H9 (cell line): ENCODE data around the gene COL19A1. TPM values are rescaled to one million over a fixed set of nuclear protein-coding genes. Genes with fewer than 3 reads are reported as not detected.

Source experiments
- DNase-seq: peaks from one replicate; pipeline ENCODE4 v3.0.0-alpha.2; 2017
- H2AFZ ChIP-seq: one replicate; pipeline ENCODE4 v1.6.1; 2013; ENCODE audit warnings: mild to moderate bottlenecking, low read length, control low read depth, moderate library complexity
- H2AK5ac ChIP-seq: 2 replicates; pipeline ENCODE4 v1.6.1; 2013; ENCODE audit warnings: low read length, control low read depth, mixed read lengths; ENCODE audit not compliant: insufficient read length
- H2BK120ac ChIP-seq: one replicate; pipeline ENCODE4 v1.6.1; 2013; ENCODE audit warnings: low read depth, mild to moderate bottlenecking, low read length, control low read depth, inconsistent platforms; ENCODE audit not compliant: poor library complexity, severe bottlenecking
- H2BK12ac ChIP-seq: 2 replicates; pipeline ENCODE4 v1.6.1; 2013; ENCODE audit warnings: low read length, control low read depth, mixed read lengths, low read depth; ENCODE audit not compliant: insufficient read length
- H2BK15ac ChIP-seq: 2 replicates; pipeline ENCODE4 v1.6.1; 2013; ENCODE audit warnings: low read depth, low read length, control low read depth
- H2BK20ac ChIP-seq: one replicate; pipeline ENCODE4 v1.6.1; 2013; ENCODE audit warnings: low read depth, mild to moderate bottlenecking, low read length, control low read depth, inconsistent platforms; ENCODE audit not compliant: poor library complexity, severe bottlenecking
- H2BK5ac ChIP-seq: 2 replicates; pipeline ENCODE4 v1.6.1; 2013; ENCODE audit warnings: low read length, control low read depth, mixed read lengths; ENCODE audit not compliant: insufficient read length
- H3K14ac ChIP-seq: 2 replicates; pipeline ENCODE4 v1.6.1; 2013; ENCODE audit warnings: low read length, control low read depth; ENCODE audit not compliant: insufficient read depth
- H3K18ac ChIP-seq: 2 replicates; pipeline ENCODE4 v1.6.1; 2013; ENCODE audit warnings: low read depth, mild to moderate bottlenecking, mixed read lengths, low read length, control low read depth; ENCODE audit not compliant: insufficient read length
- H3K23ac ChIP-seq: 2 replicates; pipeline ENCODE4 v1.6.1; 2013; ENCODE audit warnings: low read length, control low read depth, mixed read lengths, low read depth; ENCODE audit not compliant: insufficient read length
- H3K23me2 ChIP-seq: 2 replicates; pipeline ENCODE4 v1.6.1; 2013; ENCODE audit warnings: low read depth, mild to moderate bottlenecking, mixed read lengths, low read length, control low read depth; ENCODE audit not compliant: insufficient read length, poor library complexity, severe bottlenecking
- H3K27ac ChIP-seq: 2 replicates; pipeline ENCODE4 v1.5.1; 2013; ENCODE audit warnings: low read length, control low read depth, mixed read lengths, low read depth; ENCODE audit not compliant: insufficient read length
- H3K27me3 ChIP-seq: 2 replicates; pipeline ENCODE4 v1.6.1; 2013; ENCODE audit warnings: low read length, control low read depth, inconsistent platforms; ENCODE audit not compliant: insufficient read depth
- H3K4ac ChIP-seq: 2 replicates; pipeline ENCODE4 v1.6.1; 2013; ENCODE audit warnings: low read depth, mild to moderate bottlenecking, control low read depth, inconsistent platforms, low read length, moderate library complexity
- H3K4me1 ChIP-seq: 2 replicates; pipeline ENCODE4 v1.6.1; 2013; ENCODE audit warnings: low read length, control low read depth, inconsistent platforms; ENCODE audit not compliant: insufficient read depth
- H3K4me2 ChIP-seq: 2 replicates; pipeline ENCODE4 v1.6.1; 2013; ENCODE audit warnings: low read length, control low read depth, mixed read lengths; ENCODE audit not compliant: insufficient read length, insufficient read depth
- H3K56ac ChIP-seq: 2 replicates; pipeline ENCODE4 v1.6.1; 2013; ENCODE audit warnings: low read depth, mild to moderate bottlenecking, mixed read lengths, low read length, control low read depth; ENCODE audit not compliant: insufficient read length
- H3K79me1 ChIP-seq: 2 replicates; pipeline ENCODE4 v1.6.1; 2013; ENCODE audit warnings: low read depth, mild to moderate bottlenecking, moderate library complexity, low read length, control low read depth, inconsistent platforms; ENCODE audit not compliant: insufficient read depth, poor library complexity, severe bottlenecking
- H3K79me2 ChIP-seq: 2 replicates; pipeline ENCODE4 v1.6.1; 2013; ENCODE audit warnings: low read length, control low read depth, inconsistent platforms; ENCODE audit not compliant: insufficient read depth
- H3K9ac ChIP-seq: 2 replicates; pipeline ENCODE4 v1.6.1; 2013; ENCODE audit warnings: low read length, control low read depth, mixed read lengths; ENCODE audit not compliant: insufficient read length; ENCODE audit errors: extremely low read depth
- H3K9me3 ChIP-seq: one replicate; pipeline ENCODE4 v1.6.1; 2013; ENCODE audit warnings: low read depth, low read length, inconsistent platforms; ENCODE audit not compliant: control insufficient read depth
- H3T11ph ChIP-seq: one replicate; pipeline ENCODE4 v1.6.1; 2013; ENCODE audit warnings: mild to moderate bottlenecking, low read length, control low read depth, inconsistent platforms
- H4K20me1 ChIP-seq: one replicate; pipeline ENCODE4 v1.6.1; 2013; ENCODE audit not compliant: control insufficient read depth, insufficient read length, insufficient read depth
- H4K5ac ChIP-seq: 2 replicates; pipeline ENCODE4 v1.6.1; 2013; ENCODE audit warnings: low read depth, mild to moderate bottlenecking, mixed read lengths, low read length, control low read depth; ENCODE audit not compliant: insufficient read length
- H4K8ac ChIP-seq: replicated peaks from 2 replicates; pipeline ENCODE4 v1.6.1; 2013; ENCODE audit warnings: low read length, control low read depth, mixed read lengths, low read depth; ENCODE audit not compliant: insufficient read length
- H4K91ac ChIP-seq: 2 replicates; pipeline ENCODE4 v1.6.1; 2013; ENCODE audit warnings: low read depth, mild to moderate bottlenecking, moderate library complexity, mixed read lengths, low read length, control low read depth; ENCODE audit not compliant: insufficient read length
- H3K27ac Mint-ChIP-seq, 3 experiments: 2 replicates in 2 of 3; 3 replicates in 1 of 3; pipeline ENCODE4 v1.8.0; 2020 to 2021; ENCODE audit warnings: mixed read lengths in 3 of 3, mild to moderate bottlenecking in 1 of 3, moderate library complexity in 1 of 3
- H3K27me3 Mint-ChIP-seq: 2 replicates; pipeline ENCODE4 v1.8.0; 2021; ENCODE audit warnings: low read depth, mild to moderate bottlenecking, moderate library complexity, mixed read lengths
- H3K36me3 Mint-ChIP-seq, 3 experiments: 2 replicates in 2 of 3; 3 replicates in 1 of 3; pipeline ENCODE4 v1.8.0; 2020 to 2021; ENCODE audit warnings: low read depth in 3 of 3, mixed read lengths in 3 of 3; ENCODE audit not compliant: insufficient read depth in 1 of 3
- H3K4me1 Mint-ChIP-seq, 2 experiments: 2 replicates each; pipeline ENCODE4 v1.8.0; 2020; ENCODE audit warnings: mixed read lengths in 2 of 2
- H3K4me3 Mint-ChIP-seq, 2 experiments: 2 replicates in 1 of 2; 3 replicates in 1 of 2; pipeline ENCODE4 v1.8.0; 2020 to 2021; ENCODE audit warnings: mild to moderate bottlenecking in 2 of 2, mixed read lengths in 2 of 2, moderate library complexity in 1 of 2
- H3K9me3 Mint-ChIP-seq, 2 experiments: 2 replicates in 1 of 2; 3 replicates in 1 of 2; pipeline ENCODE4 v1.8.0; 2020; ENCODE audit warnings: mild to moderate bottlenecking in 2 of 2, mixed read lengths in 2 of 2, moderate library complexity in 1 of 2
- CTCF ChIP-seq: fragments of 200-600 bp; sonication (generic); conservative IDR thresholded peaks from 3 replicates; pipeline ENCODE4 v1.8.0; 2021; ENCODE audit warnings: antibody characterized with exemption, mild to moderate bottlenecking
- WGBS: extraction: QIAGEN DNeasy Blood & Tissue Kit; methylation state at CpG from one replicate; pipeline ENCODE4 v1.1.7; 2013; ENCODE audit warnings: missing lambda C conversion rate, low lambda C conversion rate, mixed read lengths; ENCODE audit not compliant: insufficient read length; ENCODE audit errors: extremely low coverage; 5-methylcytosine and 5-hydroxymethylcytosine counted together
- total RNA-seq: library from RNA; stranded (reverse); gene quantifications from 2 replicates; pipeline ENCODE4 v1.2.1, GENCODE V29; 2021

The COL19A1 gene
- total RNA-seq, 1 experiment from 2014 or later: not detected

DNA sequence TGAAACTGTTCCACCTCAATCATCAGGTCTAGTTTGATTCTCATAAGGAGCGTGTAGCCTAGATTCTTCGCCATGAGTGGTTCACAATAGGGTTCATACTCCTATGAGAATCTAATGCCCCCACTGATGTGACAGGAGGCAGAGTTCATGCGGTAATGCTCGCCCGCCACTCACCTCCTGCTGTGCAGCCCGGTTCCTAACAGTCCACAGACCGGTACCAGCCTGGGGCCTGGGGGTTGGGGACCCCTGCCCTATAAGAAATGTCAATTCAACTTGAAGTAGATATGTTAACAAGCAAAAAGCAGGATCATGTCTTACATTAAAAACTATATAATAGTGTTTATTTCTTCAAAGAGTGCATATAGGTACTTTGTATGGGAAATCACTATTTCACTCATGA is 216.5 kb downstream of the COL19A1 start:
- no peak overlapping the region for H3K56ac ChIP-seq
- H3K9me3 Mint-ChIP-seq: no peaks in the 10 kb centered on the region
- no peaks in the 10 kb centered on the region for H3K9me3 ChIP-seq
- H4K8ac ChIP-seq: no peak overlapping the region
- H3K36me3 Mint-ChIP-seq: no peaks in the 10 kb centered on the region
- H3K4me3 Mint-ChIP-seq: no peak overlapping the region
- H3K27me3 Mint-ChIP-seq: no peaks in the 10 kb centered on the region
- H4K91ac ChIP-seq: no peak overlapping the region
- no CpG with 5 or more reads among the region's 7 CpGs for WGBS
- no peak for DNase-seq
- no peak overlapping the region for H3T11ph ChIP-seq
- no peak overlapping the region for H4K5ac ChIP-seq
- no peaks in the 10 kb centered on the region for H3K27me3 ChIP-seq
- H3K27ac Mint-ChIP-seq: no peak overlapping the region
- no peaks in the 10 kb centered on the region for H3K4me1 ChIP-seq
- no peaks in the 10 kb centered on the region for H3K23me2 ChIP-seq
- no peak overlapping the region for H3K27ac ChIP-seq
- no peak overlapping the region for H3K4me2 ChIP-seq
- no peaks in the 10 kb centered on the region for H4K20me1 ChIP-seq
- H2BK15ac ChIP-seq: no peak overlapping the region
- H3K18ac ChIP-seq: no peak overlapping the region
- no peak overlapping the region for H3K23ac ChIP-seq
- H3K9ac ChIP-seq: no peak overlapping the region
- no peaks in the 10 kb centered on the region for H3K79me2 ChIP-seq
- H2AK5ac ChIP-seq: no peak overlapping the region
- H3K14ac ChIP-seq: no peak overlapping the region
- no peak overlapping the region for H2BK5ac ChIP-seq
- H2AFZ ChIP-seq: no peak overlapping the region
- peaks cover 13 to 22% of the 10 kb centered on the region in 2 experiments for H3K4me1 Mint-ChIP-seq
- no peak overlapping the region for H2BK120ac ChIP-seq
- no peaks in the 10 kb centered on the region for H3K79me1 ChIP-seq
- TF ChIP-seq CTCF: no peak
- H3K4ac ChIP-seq: no peak overlapping the region
- H2BK20ac ChIP-seq: no peak overlapping the region
- H2BK12ac ChIP-seq: no peak overlapping the region
